Measurements from ENCODE around the gene ZIC1.

ZIC1 gene

DNA sequence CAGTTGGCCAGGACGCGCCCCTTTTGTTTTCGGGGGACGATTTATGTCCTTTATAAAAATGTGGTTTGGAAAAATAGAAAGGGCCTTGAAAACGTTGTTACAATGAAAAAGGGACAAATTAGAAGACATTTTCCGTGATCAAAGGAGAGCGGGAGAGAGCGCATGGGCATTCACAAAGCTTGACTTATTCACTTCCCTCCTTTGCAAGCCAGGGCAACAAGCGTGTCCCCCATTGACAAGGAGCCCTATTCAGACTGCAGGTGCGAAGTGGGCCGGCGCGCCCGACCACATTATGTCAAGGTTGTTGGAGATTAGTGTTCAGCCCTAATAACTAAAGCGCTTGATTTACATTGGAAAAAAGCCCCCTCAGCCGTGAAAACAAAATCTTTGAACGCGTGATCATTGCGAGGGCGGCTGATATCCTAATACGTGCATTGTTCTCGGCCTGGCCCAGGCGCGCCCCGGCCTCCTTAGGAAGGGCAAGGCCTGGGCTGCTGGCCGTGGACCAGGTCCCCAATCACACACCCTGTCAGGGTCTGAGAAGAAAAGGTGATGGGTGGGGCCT, 28.7 kb upstream of the ZIC1 start:
- DNase-seq (ENCODE audit: low read depth in 1 of 2, low spot score in 1 of 2), result no peak

DNA sequence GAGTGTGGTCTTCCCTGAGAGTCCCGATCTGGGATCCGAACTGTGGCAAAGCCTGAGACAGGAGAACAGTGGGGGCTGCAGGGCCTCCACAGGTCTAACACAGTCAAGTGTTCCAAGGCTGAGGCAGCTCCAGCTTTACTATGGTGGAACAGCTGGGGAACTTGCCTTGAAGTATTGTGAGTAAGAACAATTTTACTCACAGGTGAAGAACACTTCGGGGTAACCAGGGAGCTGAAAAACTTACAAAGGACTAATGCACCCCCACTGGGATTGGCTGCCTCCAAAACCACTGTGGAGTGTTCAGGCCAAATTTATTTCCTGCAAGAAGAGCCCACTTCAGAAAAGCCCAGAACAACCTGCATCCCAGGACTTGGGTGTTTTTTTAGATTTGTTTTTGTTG, 28.2 kb upstream of the ZIC1 start:
- DNase-seq (ENCODE audit: low read depth in 1 of 2, low spot score in 1 of 2), result no peak

DNA sequence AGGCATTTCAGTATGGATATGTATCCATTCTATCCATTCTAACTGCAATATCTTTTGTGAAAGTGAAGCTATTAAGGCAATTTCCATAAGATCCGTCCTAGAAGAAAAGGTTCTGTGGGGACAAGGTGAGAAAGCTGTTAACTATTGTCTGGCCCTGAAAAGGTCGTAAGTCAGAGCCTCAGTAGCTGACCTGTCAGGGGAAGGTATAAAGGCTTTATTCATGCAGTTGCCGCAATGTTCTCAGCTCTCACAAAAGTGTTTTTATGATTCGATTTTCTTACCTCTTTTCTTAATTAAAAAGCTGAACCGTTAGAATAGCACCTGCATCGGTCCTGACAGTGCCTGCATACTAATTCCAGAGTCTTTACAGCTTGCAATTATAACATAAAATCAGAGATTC, 27.6 kb upstream of the ZIC1 start:
- no peak for DNase-seq (ENCODE audit: low read depth in 1 of 2, low spot score in 1 of 2)

- DNase-seq (ENCODE audit: low read depth in 1 of 2, low spot score in 1 of 2), result no peak
Measured at GRCh38 chr3:147383617-147384016, 25.5 kb upstream of the ZIC1 start.

- no peak for DNase-seq (ENCODE audit: low read depth in 1 of 2, low spot score in 1 of 2)
Measured at GRCh38 chr3:147384210-147385058, 24.7 kb upstream of the ZIC1 start.

- DNase-seq (ENCODE audit: low read depth in 1 of 2, low spot score in 1 of 2), result no peak
Measured at GRCh38 chr3:147385059-147386012, 23.8 kb upstream of the ZIC1 start.

DNA sequence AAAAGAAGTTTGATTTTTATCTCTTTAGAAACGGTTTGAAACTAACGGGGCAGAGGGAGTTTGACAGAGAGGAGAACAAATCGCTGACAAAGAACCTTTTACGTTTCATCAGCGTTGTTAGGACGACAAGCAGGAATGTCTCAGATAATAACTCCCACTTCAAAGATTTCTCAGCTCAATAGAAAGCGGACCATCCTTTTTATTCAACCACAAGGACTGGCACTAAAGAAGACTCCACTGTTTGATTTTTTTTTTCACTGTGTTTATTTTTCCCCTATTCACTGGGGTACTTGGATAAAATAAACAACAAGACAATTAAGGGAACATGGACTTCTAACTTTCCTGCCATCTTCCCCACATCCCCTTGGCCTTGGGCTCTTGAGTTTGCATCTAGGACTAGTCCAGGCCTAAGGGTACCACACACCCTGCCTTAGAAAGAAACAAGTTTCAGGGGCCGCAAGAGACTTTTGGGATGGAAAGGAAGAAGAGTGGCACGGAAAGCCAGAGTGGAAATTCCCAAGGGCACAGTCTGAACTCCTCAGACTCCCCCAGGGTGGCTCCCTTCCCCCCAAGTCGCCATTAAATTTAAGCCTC, 21.8 kb upstream of the ZIC1 start:
- DNase-seq (ENCODE audit: low read depth in 1 of 2, low spot score in 1 of 2), result no peak

- no peak for DNase-seq (ENCODE audit: low read depth in 1 of 2, low spot score in 1 of 2)
Measured at GRCh38 chr3:147387885-147388699, 21.1 kb upstream of the ZIC1 start.

DNA sequence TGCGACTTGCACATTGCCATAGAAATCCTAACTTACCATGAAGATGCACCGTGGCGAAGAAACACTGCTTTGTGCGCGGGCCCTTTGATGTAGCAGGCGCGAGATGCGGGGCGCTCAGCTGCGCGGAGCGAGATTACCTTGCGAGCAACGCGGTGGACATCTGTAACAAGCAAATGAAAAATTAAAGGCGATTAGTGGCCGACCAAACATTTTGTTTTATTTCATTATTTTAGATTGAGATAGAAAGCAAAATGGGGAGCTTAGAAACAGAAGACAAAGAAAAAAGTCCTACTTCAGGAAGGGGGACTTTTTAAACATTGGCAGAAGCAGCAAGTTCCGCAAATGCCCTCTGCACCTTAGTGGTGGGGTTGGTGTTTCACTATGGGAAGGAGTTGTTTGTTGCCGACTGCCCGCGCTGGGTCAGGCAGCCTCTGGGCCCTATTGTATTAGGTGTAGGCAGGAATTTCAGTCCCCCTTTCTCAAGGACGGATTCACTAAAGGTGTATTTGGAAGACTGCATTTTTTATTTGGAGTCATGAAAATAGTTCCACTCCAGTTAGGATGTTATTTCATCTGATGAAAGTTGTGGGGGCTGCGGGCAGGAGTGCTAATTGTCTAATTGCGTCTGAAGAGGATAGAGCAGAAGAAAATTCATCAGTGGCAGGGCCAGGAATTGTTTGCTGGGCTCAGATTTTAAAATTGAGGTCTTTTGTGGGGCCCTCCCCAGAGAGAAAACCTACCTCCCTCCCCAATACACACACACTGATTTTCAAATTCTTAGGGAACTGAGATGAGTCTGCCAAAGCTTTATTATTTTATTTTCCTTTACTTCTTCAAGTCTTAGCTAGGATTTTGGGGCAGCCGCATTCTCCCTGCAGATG, 20.2 kb upstream of the ZIC1 start:
- DNase-seq (ENCODE audit: low read depth in 1 of 2, low spot score in 1 of 2), result no peak

- DNase-seq (ENCODE audit: low read depth in 1 of 2, low spot score in 1 of 2), result no peak
Measured at GRCh38 chr3:147389717-147390116, 19.4 kb upstream of the ZIC1 start.

DNA sequence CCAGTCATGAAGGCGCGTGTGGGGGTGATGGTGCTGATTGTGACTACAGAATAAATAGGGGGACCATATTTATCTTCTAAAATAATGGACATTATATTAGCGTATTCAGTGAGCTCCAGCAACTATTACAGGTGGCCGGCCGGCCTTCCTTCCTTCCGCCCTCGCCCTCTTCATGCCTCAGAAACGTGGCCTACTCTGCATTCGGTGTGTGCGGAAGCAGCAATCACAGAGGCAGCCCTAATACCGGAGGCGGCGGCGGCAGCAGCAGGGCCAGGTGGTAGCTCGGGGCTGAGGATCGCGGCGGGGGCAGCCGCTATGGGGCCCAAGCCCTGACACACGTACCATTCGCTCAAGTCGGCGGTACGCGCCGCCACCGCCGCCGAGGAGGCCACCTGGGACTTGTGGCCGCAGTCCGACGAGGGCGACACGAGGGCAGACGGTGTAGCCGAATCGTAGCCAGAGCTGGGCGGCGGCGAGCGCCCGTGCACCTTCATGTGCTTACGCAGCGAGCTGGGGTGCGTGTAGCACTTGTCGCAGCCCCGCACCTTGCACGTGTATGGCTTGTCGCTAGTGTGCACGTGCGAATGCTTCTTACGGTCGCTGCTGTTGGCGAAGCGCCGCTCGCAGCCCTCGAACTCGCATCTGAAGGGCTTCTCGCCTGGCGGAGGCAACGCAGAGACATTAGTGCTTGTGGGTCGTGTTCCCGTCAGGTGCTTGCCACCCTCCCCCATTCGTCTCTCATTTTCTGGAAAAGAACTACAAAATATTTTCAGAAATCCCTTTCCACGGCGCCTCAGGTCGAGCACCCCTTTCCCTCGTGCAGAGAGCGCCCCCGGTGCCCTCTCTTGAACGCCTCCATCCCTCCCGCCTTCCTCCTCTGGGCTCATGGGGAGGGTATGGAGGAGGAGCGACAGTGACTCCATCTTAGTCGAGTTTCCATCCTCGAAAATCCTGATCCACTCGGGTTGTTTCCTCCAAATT, 18.3 kb upstream of the ZIC1 start:
- no peak for DNase-seq (ENCODE audit: low read depth in 1 of 2, low spot score in 1 of 2)

- no peak for DNase-seq (ENCODE audit: low read depth in 1 of 2, low spot score in 1 of 2)
Measured at GRCh38 chr3:147391781-147392624, 17.2 kb upstream of the ZIC1 start.

DNA sequence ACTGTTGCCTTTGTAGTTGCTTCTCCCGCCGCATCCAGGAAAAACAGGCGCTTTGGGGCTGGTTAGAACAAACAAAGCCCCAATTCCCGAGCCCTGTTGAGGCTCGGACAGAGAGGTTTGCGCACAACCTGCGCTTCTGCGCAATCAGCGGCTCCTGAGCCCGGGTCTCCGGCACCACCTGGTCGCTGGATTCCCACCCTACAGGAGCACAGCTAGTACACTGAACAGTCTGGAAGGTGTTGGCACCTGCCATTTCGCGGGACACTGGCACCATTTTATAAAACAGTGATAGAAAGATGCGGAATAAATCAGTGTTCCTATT, 16.6 kb upstream of the ZIC1 start:
- no peak for DNase-seq (ENCODE audit: low read depth in 1 of 2, low spot score in 1 of 2)

- no peak for DNase-seq (ENCODE audit: low read depth in 1 of 2, low spot score in 1 of 2)
Measured at GRCh38 chr3:147393261-147393942, 15.8 kb upstream of the ZIC1 start.

- DNase-seq (ENCODE audit: low read depth in 1 of 2, low spot score in 1 of 2), result no peak
Measured at GRCh38 chr3:147393943-147394883, 15.0 kb upstream of the ZIC1 start.

GRCh38 chr3:147394884-147395225, 14.3 kb upstream of the ZIC1 start:
- DNase-seq (ENCODE audit: low read depth in 1 of 2, low spot score in 1 of 2), result no peak

Data from activated CD4-positive, alpha-beta T cell treated with anti-CD3 and anti-CD28 coated beads, Interleukin-2, amount 50 U/mL, for 24 hours (primary cell).